Neural progenitor cell (in vitro differentiated cells): Measurements from ENCODE around the gene D2HGDH.

Experiments
- EZH2 ChIP-seq: fragments of 200-600 bp; sonication (generic); IDR thresholded peaks from 2 replicates; pipeline ENCODE4 v1.6.1; 2017; ENCODE audit warnings: antibody characterized with exemption, mild to moderate bottlenecking, moderate library complexity
- TF ChIP-seq, protein P1 (sequence below): fragments of 200-600 bp; sonication (generic); IDR thresholded peaks from 2 replicates; pipeline ENCODE4 v1.5.1; 2017; ENCODE audit warnings: antibody characterized with exemption, mild to moderate bottlenecking

DNA sequence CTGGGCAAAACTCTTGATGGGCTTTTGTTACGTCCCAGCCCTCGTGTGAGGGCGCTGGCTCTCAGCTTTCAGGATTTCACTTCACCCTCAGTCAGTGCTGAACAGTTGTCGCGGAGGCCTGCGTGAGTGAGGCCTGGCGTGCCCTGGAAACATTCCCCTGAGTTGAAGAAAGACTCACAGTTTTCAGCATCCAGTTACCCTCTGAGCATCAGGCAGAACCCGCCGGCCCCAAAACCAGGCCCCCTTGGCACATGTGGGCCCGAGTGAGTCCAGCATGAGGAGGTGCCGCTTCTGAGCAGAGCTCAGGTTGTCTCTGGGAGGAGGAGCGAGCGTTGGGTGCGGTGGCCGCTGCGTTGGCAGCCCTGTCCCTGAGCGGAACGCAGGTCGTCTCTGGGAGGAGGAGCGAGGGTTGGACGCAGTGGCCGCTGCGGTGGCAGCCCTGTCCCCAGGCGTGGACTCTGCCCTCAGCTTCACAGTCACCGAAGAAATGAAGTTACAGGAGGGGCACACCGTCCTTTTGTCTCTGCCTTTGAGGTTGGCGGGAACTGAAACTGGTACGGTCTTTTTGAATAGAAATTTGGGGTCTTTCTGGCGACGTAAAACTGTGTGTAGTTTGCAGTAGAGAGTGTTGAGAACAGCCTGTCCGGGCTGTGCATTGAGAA is 74.4 kb downstream of the D2HGDH start, which contains the start of gene NEU4:
- TF ChIP-seq, protein P1, sequence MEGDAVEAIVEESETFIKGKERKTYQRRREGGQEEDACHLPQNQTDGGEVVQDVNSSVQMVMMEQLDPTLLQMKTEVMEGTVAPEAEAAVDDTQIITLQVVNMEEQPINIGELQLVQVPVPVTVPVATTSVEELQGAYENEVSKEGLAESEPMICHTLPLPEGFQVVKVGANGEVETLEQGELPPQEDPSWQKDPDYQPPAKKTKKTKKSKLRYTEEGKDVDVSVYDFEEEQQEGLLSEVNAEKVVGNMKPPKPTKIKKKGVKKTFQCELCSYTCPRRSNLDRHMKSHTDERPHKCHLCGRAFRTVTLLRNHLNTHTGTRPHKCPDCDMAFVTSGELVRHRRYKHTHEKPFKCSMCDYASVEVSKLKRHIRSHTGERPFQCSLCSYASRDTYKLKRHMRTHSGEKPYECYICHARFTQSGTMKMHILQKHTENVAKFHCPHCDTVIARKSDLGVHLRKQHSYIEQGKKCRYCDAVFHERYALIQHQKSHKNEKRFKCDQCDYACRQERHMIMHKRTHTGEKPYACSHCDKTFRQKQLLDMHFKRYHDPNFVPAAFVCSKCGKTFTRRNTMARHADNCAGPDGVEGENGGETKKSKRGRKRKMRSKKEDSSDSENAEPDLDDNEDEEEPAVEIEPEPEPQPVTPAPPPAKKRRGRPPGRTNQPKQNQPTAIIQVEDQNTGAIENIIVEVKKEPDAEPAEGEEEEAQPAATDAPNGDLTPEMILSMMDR: no peak
- TF ChIP-seq EZH2: no peak
